GM23248 (cell line): ENCODE data around the gene MTCH1. TPM values are rescaled to one million over a fixed set of nuclear protein-coding genes. Genes with fewer than 3 reads are reported as not detected.

Experiments used
- DNase-seq: peaks from one replicate; pipeline ENCODE4 v3.0.0-alpha.2; 2015
- H2AFZ ChIP-seq: fragments of 200-600 bp; sonication (generic); 2 replicates; pipeline ENCODE4 v1.6.1; 2016; ENCODE audit warnings: antibody characterized with exemption
- H3F3A ChIP-seq: fragments of 200-600 bp; sonication (generic); 2 replicates; pipeline ENCODE4 v1.6.1; 2016; ENCODE audit warnings: mild to moderate bottlenecking, antibody characterized with exemption, mixed run types; ENCODE audit not compliant: insufficient read depth
- H3K27ac ChIP-seq: fragments of 200-600 bp; sonication (generic); 2 replicates; pipeline ENCODE4 v1.5.1; 2016; ENCODE audit warnings: mild to moderate bottlenecking
- H3K27me3 ChIP-seq: fragments of 200-600 bp; sonication (generic); replicated peaks from 2 replicates; pipeline ENCODE4 v1.6.1; 2016; ENCODE audit warnings: mild to moderate bottlenecking; ENCODE audit not compliant: insufficient read depth
- H3K36me3 ChIP-seq: fragments of 200-600 bp; sonication (generic); 2 replicates; pipeline ENCODE4 v1.6.1; 2016; ENCODE audit warnings: low read depth, mild to moderate bottlenecking
- H3K4me1 ChIP-seq: fragments of 200-600 bp; sonication (generic); 2 replicates; pipeline ENCODE4 v1.6.1; 2016; ENCODE audit warnings: mild to moderate bottlenecking; ENCODE audit not compliant: insufficient read depth
- H3K4me2 ChIP-seq: fragments of 200-600 bp; sonication (generic); one replicate; pipeline ENCODE4 v1.6.1; 2016; ENCODE audit warnings: mild to moderate bottlenecking; ENCODE audit not compliant: unreplicated experiment
- H3K4me3 ChIP-seq: fragments of 200-600 bp; sonication (generic); 2 replicates; pipeline ENCODE4 v1.5.1; 2016; ENCODE audit warnings: mild to moderate bottlenecking
- H3K79me2 ChIP-seq: fragments of 200-600 bp; sonication (generic); 2 replicates; pipeline ENCODE4 v1.6.1; 2016; ENCODE audit warnings: mild to moderate bottlenecking; ENCODE audit not compliant: insufficient read depth
- H3K9ac ChIP-seq: fragments of 200-600 bp; sonication (generic); 2 replicates; pipeline ENCODE4 v1.6.1; 2016; ENCODE audit warnings: mild to moderate bottlenecking
- H3K9me2 ChIP-seq: fragments of 200-600 bp; sonication (generic); 2 replicates; pipeline ENCODE4 v1.6.1; 2016; ENCODE audit warnings: mixed run types, mild to moderate bottlenecking, moderate library complexity; ENCODE audit not compliant: insufficient read depth
- H3K9me3 ChIP-seq: fragments of 200-600 bp; sonication (generic); one replicate; pipeline ENCODE4 v1.6.1; 2017; ENCODE audit warnings: low read depth
- H4K20me1 ChIP-seq: fragments of 200-600 bp; sonication (generic); 2 replicates; pipeline ENCODE4 v1.6.0; 2016; ENCODE audit not compliant: insufficient read depth
- EZH2 ChIP-seq: fragments of 200-600 bp; sonication (generic); IDR thresholded peaks from 2 replicates; pipeline ENCODE4 v1.6.1; 2018; ENCODE audit warnings: antibody characterized with exemption, mild to moderate bottlenecking; ENCODE audit not compliant: insufficient read depth, poor library complexity, severe bottlenecking
- EZH2phosphoT487 ChIP-seq: fragments of 200-600 bp; sonication (generic); IDR thresholded peaks from 2 replicates; pipeline ENCODE4 v1.6.1; 2018; ENCODE audit warnings: antibody characterized with exemption, moderate library complexity, mild to moderate bottlenecking, low read depth; ENCODE audit not compliant: insufficient read depth
- WGBS, 2 experiments: methylation state at CpG; one replicate each; pipeline ENCODE4 v1.1.6; 2015 to 2017; ENCODE audit warnings: low lambda C conversion rate in 2 of 2, low coverage in 1 of 2; ENCODE audit errors: missing lambda C conversion rate in 2 of 2; 5-methylcytosine and 5-hydroxymethylcytosine counted together
- in situ Hi-C: fragments of 300-500 bp; cut with MboI; formaldehyde crosslinking; loops from 2 replicates; pipeline ENCODE4 v1.15.0; 2020
- polyA plus RNA-seq: library from polyadenylated mRNA; unstranded; fragments of >200 nt; fragmentation: Nextera tagmentation; extraction: Ambion mirVana; gene quantifications from 2 replicates; pipeline ENCODE4 v1.2.1, GENCODE V29; 2016
- total RNA-seq: library from RNA; depleted of rRNA; stranded (reverse); fragments of >200 nt; shearing (Covaris generic); gene quantifications from 2 replicates; pipeline ENCODE4 v1.2.3, GENCODE V29; 2014

MTCH1 gene
- total and polyA plus RNA-seq, 2 experiments from 2014 or later, result 370 to 473 TPM

DNA sequence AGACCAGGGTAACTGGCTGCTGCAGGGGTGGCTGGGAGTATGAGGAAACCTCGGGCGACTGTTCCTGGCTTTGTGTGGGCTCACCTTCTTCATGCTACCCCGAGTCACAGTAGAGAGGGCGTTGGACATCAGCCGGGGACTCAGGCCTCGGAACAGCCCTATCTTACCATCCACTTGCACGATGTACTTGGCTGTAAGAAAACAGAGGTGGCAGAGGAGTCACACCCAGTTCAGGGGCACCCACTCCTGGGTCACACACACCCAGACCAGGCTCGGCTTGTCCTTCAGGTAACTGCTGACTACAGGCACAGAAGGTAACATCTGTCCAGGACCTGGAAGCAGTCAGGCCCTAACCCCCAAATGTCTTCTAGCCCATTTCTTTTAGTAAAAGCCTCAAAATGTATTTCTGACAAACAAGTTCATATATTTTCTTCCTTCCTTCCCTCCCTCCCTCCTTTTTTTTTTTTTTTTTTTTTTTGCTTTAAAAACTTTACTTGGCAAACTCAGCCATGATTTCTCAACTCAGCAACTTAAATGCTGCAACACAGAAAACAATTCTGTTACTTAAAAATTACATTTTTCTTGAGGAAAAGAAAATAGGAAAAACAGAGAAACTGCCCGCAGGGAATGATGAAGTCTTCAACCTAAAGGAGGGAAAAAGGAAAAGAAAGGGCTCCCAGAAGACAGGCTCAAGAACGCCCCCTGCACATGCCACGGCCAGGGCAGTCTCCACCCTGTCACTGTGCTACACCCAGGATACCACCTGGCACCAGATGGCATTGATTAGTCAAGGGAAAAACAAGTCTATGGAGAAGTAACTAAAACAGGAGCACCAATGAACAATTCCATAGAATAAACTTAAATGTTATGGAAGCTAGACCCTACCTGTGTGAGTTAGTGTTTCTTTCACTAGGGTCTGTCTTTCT is 7.3 kb downstream of the MTCH1 start:
- H3K4me1 ChIP-seq, result peaks cover 30% of the 10 kb centered on the region
- peak overlapping the region; percentile 1 for H3K4me2 ChIP-seq
- TF ChIP-seq EZH2phosphoT487 (no peak), EZH2 (no peak)
- H3K36me3 ChIP-seq, result peaks cover 45% of the 10 kb centered on the region
- in situ Hi-C loops, result no loop called here
- peaks cover 29% of the 10 kb centered on the region for H3F3A ChIP-seq
- H3K27ac ChIP-seq, result no peak overlapping the region
- no peak for DNase-seq
- H3K4me3 ChIP-seq, result no peak overlapping the region
- peak overlapping the region; percentile 26 for H3K9ac ChIP-seq
- no peaks in the 10 kb centered on the region for H4K20me1 ChIP-seq
- H3K79me2 ChIP-seq, result peaks cover 100% of the 10 kb centered on the region
- H3K9me2 ChIP-seq, result no peaks in the 10 kb centered on the region
- no peak overlapping the region for H2AFZ ChIP-seq
- H3K27me3 ChIP-seq, result no peaks in the 10 kb centered on the region
- 78 to 86% methylated on average over 11 of the region's 11 CpGs for WGBS, 2 experiments
- no peaks in the 10 kb centered on the region for H3K9me3 ChIP-seq

DNA sequence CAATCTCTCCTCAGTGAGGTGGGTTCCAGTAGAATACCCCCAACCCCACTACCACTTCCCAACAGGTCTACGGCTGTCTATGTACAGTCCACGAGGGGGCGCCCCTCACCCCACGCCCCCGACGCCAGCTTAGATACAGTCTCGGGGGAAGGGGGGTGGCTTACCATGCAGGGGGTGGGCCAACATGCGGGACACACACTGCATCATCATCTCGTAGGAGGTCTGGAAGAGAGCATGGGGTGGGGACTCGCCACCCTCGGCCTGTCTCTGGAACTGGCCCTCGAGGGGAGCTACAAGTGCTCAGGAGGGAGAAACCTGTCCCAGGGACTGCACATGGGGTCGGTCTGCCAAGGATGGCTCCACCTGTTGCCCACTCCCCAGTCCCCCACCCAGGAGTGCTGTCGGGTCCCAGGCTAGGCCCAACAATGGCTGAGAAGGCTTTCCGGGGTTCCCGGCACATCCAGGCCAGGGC is 8.5 kb downstream of the MTCH1 start:
- H3F3A ChIP-seq, result peaks cover 17% of the 10 kb centered on the region
- no peak overlapping the region for H3K4me3 ChIP-seq
- H4K20me1 ChIP-seq, result no peaks in the 10 kb centered on the region
- peaks cover 98% of the 10 kb centered on the region for H3K79me2 ChIP-seq
- 77 to 86% methylated on average over 11 to 16 of the region's 16 CpGs for WGBS, 2 experiments
- H3K9me3 ChIP-seq, result no peaks in the 10 kb centered on the region
- H3K9ac ChIP-seq, result no peak overlapping the region
- no peak overlapping the region for H3K4me2 ChIP-seq
- H3K36me3 ChIP-seq, result peaks cover 56% of the 10 kb centered on the region
- no peak overlapping the region for H2AFZ ChIP-seq
- TF ChIP-seq EZH2phosphoT487 (no peak), EZH2 (no peak)
- peaks cover 18% of the 10 kb centered on the region for H3K4me1 ChIP-seq
- no peaks in the 10 kb centered on the region for H3K9me2 ChIP-seq
- peak; percentile 46 for DNase-seq
- no peaks in the 10 kb centered on the region for H3K27me3 ChIP-seq
- in situ Hi-C loops, result no loop called here
- H3K27ac ChIP-seq, result no peak overlapping the region

DNA sequence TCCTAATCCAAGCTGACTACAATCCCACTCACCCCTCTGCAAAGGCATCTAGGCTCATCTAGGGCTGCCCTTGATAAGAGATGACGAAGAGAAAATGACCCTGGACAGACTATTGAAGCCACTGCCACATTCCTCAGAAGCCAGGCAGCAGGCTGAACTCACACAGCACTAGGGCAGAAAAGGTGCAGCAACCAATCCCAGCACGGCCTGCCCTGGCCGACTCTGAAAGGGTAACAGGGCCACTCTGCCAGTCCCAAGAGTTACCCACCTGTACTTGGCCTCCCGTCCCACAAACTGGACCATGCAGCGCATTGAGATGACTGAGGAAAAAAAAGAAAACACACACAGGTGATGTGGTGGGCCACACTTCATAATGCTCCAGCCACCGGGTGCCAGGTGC is 9.1 kb downstream of the MTCH1 start:
- Histone ChIP-seq H3K79me2 (peaks cover 98% of the 10 kb centered on the region), H4K20me1 (no peaks in the 10 kb centered on the region)
- in situ Hi-C loops, result no loop called here

DNA sequence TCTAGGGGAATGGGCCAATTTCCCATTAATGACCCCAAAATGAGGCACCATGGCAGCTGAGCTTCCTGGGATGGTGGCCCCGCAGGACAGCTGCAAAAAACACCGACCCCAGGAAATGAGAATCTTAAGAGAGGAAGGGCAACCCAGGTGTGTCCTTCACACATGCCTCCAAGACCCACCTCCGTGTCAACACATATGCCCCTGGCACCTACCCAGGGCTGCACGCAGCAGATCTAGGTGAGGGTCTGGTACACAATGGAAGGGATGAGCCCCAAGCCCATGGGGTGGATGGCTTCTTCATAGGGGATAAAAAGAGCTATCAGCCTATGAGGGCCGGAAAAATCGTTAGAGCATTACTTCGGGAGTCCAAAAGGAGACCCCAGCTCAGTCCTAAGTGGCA is 9.5 kb downstream of the MTCH1 start:
- in situ Hi-C loops, result no loop called here

More for the DNA sequence above, 9.1 kb downstream of the MTCH1 start:
- no peaks in the 10 kb centered on the region for H3K9me2 ChIP-seq
- H3K36me3 ChIP-seq, result peaks cover 61% of the 10 kb centered on the region
- peaks cover 17% of the 10 kb centered on the region for H3F3A ChIP-seq
- no peak overlapping the region for H3K9ac ChIP-seq
- H3K9me3 ChIP-seq, result no peaks in the 10 kb centered on the region
- 90 to 92% methylated on average over 6 of the region's 6 CpGs for WGBS, 2 experiments
- no peak overlapping the region for H2AFZ ChIP-seq
- no peak for DNase-seq
- peaks cover 15% of the 10 kb centered on the region for H3K4me1 ChIP-seq
- no peak overlapping the region for H3K4me2 ChIP-seq
- no peak overlapping the region for H3K4me3 ChIP-seq
- no peak overlapping the region for H3K27ac ChIP-seq
- H3K27me3 ChIP-seq, result no peaks in the 10 kb centered on the region
- TF ChIP-seq EZH2phosphoT487 (no peak), EZH2 (no peak)

More for the DNA sequence above, 9.5 kb downstream of the MTCH1 start:
- DNase-seq, result no peak
- 79 to 82% methylated on average over 7 of the region's 7 CpGs for WGBS, 2 experiments
- Histone ChIP-seq H3K4me1 (peaks cover 11% of the 10 kb centered on the region), H3K4me2 (no peak overlapping the region), H3K9me2 (no peaks in the 10 kb centered on the region), H3K27me3 (no peaks in the 10 kb centered on the region), H3F3A (peaks cover 17% of the 10 kb centered on the region), H3K4me3 (no peak overlapping the region), H3K9me3 (no peaks in the 10 kb centered on the region), H3K79me2 (peaks cover 98% of the 10 kb centered on the region), H3K9ac (no peak overlapping the region), H3K36me3 (peaks cover 66% of the 10 kb centered on the region), H2AFZ (no peak overlapping the region), H3K27ac (no peak overlapping the region), H4K20me1 (no peaks in the 10 kb centered on the region)
- no peak for TF ChIP-seq EZH2phosphoT487
- TF ChIP-seq EZH2, result no peak
